Testis (tissue), 3 donors: ENCODE measurements around the gene IL31RA. TPM values are rescaled to one million over a fixed set of nuclear protein-coding genes. Genes with fewer than 3 reads are reported as not detected.
A peak's percentile ranks its signal among the peaks of the same experiment; 100 is the strongest.

ENCODE experiments used
- DNase-seq: peaks from one replicate; pipeline ENCODE4 v3.0.0-alpha.2; 2019
- H3K27ac ChIP-seq, 2 donors: fragments of 200-600 bp; sonication (generic); one replicate each; pipeline ENCODE4 v1.5.1; 2019
- H3K27me3 ChIP-seq: fragments of 200-600 bp; sonication (generic); one replicate; pipeline ENCODE4 v1.5.1; 2019
- H3K36me3 ChIP-seq: fragments of 200-600 bp; sonication (generic); one replicate; pipeline ENCODE4 v1.5.1; 2017; ENCODE audit warnings: low read depth; ENCODE audit errors: missing control alignments
- H3K4me1 ChIP-seq: fragments of 200-600 bp; sonication (generic); one replicate; pipeline ENCODE4 v1.5.1; 2019
- H3K4me3 ChIP-seq, 2 donors: fragments of 200-600 bp; sonication (generic); one replicate each; pipeline ENCODE4 v1.5.1; 2017 to 2019
- H3K9me3 ChIP-seq: fragments of 200-600 bp; sonication (generic); one replicate; pipeline ENCODE4 v1.5.1; 2017
- POLR2A ChIP-seq: fragments of 450-650 bp; IDR thresholded peaks from one replicate; pipeline ENCODE4 v1.6.1; 2017; ENCODE audit warnings: antibody characterized with exemption, mild to moderate bottlenecking, moderate library complexity
- WGBS, 2 donors: methylation state at CpG; one replicate each; pipeline ENCODE4 v1.1.5; 2018; 5-methylcytosine and 5-hydroxymethylcytosine counted together
- intact Hi-C: fragments of 100-400 bp; cut with DNase I; formaldehyde crosslinking; loops from one replicate; pipeline ENCODE4 v1.15.1; 2023; ENCODE audit warnings: low total_unique reads
- polyA plus RNA-seq: library from polyadenylated mRNA; stranded (reverse); fragments of 350-450 nt; fragmentation: Illumina TruSeq; extraction: RNeasy Lipid Tissue Mini Kit (QIAGEN cat#74804); gene quantifications from one replicate; pipeline ENCODE4 v1.2.3, GENCODE V29; 2014; ENCODE audit warnings: low read depth, low replicate concordance; ENCODE audit not compliant: insufficient read depth
- total RNA-seq, 2 donors: library from RNA; depleted of rRNA; stranded (reverse); fragments of >200 nt; gene quantifications; one replicate each; pipeline ENCODE4 v1.2.3, GENCODE V29; 2016
- TF ChIP-seq, protein P1 (sequence below), 3 experiments: fragments of 450-650 bp in 2 of 3; fragments of 200-600 bp in 1 of 3; sonication (generic) in 1 of 3; IDR thresholded peaks; one replicate each; pipeline ENCODE4 v1.5.1; 2016 to 2019; ENCODE audit warnings: antibody characterized with exemption in 3 of 3, mild to moderate bottlenecking in 2 of 3, moderate library complexity in 1 of 3

The IL31RA gene
- total and polyA plus RNA-seq, 3 donors from 2014 or later, result 2.7 to 3.9 (median 3.1) TPM

DNA sequence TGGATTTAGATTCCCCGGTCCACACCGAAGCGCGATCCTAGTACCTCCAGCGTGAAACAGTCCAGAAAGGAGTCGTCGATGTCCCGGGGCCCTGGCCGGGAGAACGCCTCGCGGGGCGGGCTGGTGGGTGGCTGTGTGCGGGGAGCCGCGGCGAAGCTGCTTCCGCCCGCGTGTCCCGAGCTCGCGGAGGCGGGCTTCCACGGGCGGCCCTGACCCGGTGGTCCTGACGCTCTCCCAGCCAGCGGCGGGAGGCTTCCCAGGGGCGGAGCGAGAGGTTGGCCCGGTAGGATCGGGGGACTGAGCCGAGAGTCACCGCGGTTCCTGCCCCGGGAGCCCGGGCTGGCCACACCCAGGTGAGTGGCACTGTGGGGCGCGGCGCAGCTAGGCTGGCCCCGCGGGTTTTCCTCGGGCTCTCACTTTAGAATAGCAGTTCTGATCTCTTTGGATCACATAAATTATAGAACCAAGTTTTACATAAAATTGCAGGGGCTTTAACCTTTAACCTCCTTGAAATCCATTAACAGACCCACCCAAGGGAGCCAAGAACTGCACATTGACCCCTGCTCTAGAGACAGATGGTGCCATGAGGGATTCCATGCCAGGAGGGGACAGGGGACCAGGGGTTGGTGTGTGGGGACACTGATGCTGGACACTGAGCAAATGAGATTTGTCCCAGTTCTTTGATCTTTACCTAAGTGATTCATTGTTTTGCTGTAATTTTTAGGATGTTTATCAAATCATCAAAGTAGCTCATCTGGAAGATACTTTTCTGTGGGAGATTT lies 29.2 kb upstream of the IL31RA start:
- Histone ChIP-seq H3K36me3 (no peaks in the 10 kb centered on the region), H3K9me3 (no peaks in the 10 kb centered on the region), H3K27ac (no peak overlapping the region), H3K4me1 (peaks cover 5% of the 10 kb centered on the region), H3K27me3 (no peaks in the 10 kb centered on the region), H3K4me3 (peak overlapping the region; percentile 7 to 26)
- 4 to 13% methylated on average over 3 to 45 of the region's 45 CpGs for WGBS, 2 donors
- TF ChIP-seq, protein P1, sequence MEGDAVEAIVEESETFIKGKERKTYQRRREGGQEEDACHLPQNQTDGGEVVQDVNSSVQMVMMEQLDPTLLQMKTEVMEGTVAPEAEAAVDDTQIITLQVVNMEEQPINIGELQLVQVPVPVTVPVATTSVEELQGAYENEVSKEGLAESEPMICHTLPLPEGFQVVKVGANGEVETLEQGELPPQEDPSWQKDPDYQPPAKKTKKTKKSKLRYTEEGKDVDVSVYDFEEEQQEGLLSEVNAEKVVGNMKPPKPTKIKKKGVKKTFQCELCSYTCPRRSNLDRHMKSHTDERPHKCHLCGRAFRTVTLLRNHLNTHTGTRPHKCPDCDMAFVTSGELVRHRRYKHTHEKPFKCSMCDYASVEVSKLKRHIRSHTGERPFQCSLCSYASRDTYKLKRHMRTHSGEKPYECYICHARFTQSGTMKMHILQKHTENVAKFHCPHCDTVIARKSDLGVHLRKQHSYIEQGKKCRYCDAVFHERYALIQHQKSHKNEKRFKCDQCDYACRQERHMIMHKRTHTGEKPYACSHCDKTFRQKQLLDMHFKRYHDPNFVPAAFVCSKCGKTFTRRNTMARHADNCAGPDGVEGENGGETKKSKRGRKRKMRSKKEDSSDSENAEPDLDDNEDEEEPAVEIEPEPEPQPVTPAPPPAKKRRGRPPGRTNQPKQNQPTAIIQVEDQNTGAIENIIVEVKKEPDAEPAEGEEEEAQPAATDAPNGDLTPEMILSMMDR (IDR thresholded peaks at IDR 0.05), result no peak
- TF ChIP-seq POLR2A, result no peak
- peak; percentile 18 for DNase-seq
- intact Hi-C loops, result no loop called here

DNA sequence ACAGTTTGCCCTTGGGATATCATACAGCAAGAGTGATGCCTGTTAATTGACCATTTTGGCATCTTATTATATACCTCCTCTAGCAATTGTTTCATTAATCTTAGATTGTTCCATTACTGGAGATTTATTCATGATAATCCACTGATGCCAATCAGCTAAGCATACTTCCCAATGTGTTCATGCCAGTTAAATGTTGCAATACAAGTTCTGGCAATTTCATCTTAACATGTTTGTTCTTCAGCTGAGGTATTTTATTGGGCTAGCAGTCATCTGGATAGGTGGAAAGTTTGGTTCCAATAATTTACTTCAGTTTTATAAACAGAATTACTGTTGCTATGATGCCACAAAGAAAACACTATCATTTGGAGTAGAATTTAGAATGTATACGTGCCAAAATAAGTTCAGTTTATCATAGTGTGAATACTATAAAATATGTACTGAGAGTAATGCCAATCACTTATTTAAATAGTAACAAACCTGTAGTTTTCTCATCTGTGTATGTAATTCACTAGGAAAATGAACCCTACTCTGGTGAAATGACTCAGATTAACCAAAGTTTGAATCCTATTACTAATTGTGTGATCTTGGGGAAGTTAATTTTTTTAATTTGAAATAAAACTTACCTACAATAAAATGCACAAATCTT lies 27.9 kb upstream of the IL31RA start:
- intact Hi-C loops, result no loop called here
- no peaks in the 10 kb centered on the region for H3K36me3 ChIP-seq
- DNase-seq, result no peak
- peaks cover 5% of the 10 kb centered on the region for H3K4me1 ChIP-seq
- H3K27me3 ChIP-seq, result no peaks in the 10 kb centered on the region
- TF ChIP-seq POLR2A, result no peak
- TF ChIP-seq, protein P1 (IDR thresholded peaks at IDR 0.05), result no peak
- WGBS, 2 donors, result 76 to 83% methylated on average over 1 of the region's 1 CpG
- H3K9me3 ChIP-seq, result no peaks in the 10 kb centered on the region
- H3K27ac ChIP-seq, result no peak overlapping the region
- H3K4me3 ChIP-seq, result no peak overlapping the region

DNA sequence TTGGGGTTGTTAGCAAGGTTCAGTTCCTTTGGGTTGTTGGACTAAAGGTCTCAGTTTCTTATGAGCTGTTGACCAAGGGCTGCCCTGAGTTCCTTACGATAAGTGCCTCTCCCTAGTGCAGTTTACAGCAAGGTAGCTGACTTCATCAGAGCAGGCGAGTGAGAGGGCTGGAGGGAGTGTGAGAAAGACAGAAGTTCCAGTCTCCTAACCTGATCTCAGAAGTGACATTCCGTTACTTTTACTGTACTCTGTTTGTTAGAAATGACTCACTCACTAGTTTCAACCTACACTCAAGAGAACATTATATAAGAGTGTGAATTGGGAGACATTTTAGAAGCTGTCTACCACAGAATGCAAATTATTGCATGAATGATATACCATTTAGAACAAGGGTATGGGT lies 21.2 kb upstream of the IL31RA start:
- DNase-seq, result no peak
- H3K27me3 ChIP-seq, result no peaks in the 10 kb centered on the region
- no peak overlapping the region for H3K27ac ChIP-seq
- H3K9me3 ChIP-seq, result no peaks in the 10 kb centered on the region
- intact Hi-C loops, result no loop called here
- TF ChIP-seq, protein P1 (IDR thresholded peaks at IDR 0.05), result no peak
- no peak for TF ChIP-seq POLR2A
- H3K4me1 ChIP-seq, result no peaks in the 10 kb centered on the region
- WGBS, 2 donors, result 91 to 99% methylated on average over 3 of the region's 3 CpGs
- H3K36me3 ChIP-seq, result no peaks in the 10 kb centered on the region
- no peak overlapping the region for H3K4me3 ChIP-seq

DNA sequence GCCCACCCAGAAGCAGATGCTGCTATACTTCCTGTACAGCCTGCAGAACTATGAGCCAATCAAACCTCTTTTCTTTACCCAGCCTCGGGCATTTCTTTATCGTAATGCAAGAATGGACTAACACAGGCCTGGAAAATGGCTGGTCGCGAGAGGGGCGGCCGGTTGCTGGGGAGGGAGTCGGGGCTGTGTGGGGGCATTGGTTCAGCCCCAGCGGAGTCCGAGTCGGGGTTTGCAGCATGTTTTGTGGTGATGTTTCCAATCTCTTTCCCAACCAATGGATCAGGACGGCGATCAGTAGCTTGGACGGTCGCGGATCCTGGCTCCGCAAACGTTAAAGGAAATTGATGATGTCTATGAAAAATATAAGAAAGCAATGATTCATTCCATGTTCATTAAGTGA lies 18.7 kb upstream of the IL31RA start:
- 86 to 89% methylated on average over 17 of the region's 17 CpGs for WGBS, 2 donors
- no peak for TF ChIP-seq POLR2A
- TF ChIP-seq, protein P1 (IDR thresholded peaks at IDR 0.05), result no peak
- intact Hi-C loops, result no loop called here
- Histone ChIP-seq H3K9me3 (no peaks in the 10 kb centered on the region), H3K4me3 (no peak overlapping the region), H3K4me1 (no peaks in the 10 kb centered on the region), H3K36me3 (no peaks in the 10 kb centered on the region), H3K27me3 (no peaks in the 10 kb centered on the region), H3K27ac (no peak overlapping the region)
- DNase-seq, result no peak
